ENCODE measurements around the gene SLC1A4. TPM values are rescaled to one million over a fixed set of nuclear protein-coding genes. Genes with fewer than 3 reads are reported as not detected.
A peak's percentile ranks its signal among the peaks of the same experiment; 100 is the strongest.
"Not testable (repeated sequence)": the region's sequence is repeated elsewhere in the genome, so short reads cannot be mapped to it uniquely, and the experiment has no call there.

The SLC1A4 gene
- total and polyA plus RNA-seq, 2 experiments from 2014 or later = 27.4 to 51.9 TPM

- H3K9me3 ChIP-seq (ENCODE audit: low read depth) = no peaks in the 10 kb centered on the region
- H3K4me1 ChIP-seq (ENCODE audit: insufficient read depth) = peaks cover 11% of the 10 kb centered on the region
- H3K4me2 ChIP-seq (ENCODE audit: unreplicated experiment) = no peak overlapping the region
- H3K9me2 ChIP-seq (ENCODE audit: insufficient read depth) = no peaks in the 10 kb centered on the region
- no peak overlapping the region for H3K27ac ChIP-seq
- in situ Hi-C loops (cut with MboI) = no loop called here
- TF ChIP-seq EZH2phosphoT487 (IDR thresholded peaks at IDR 0.05; ENCODE audit: insufficient read depth, low read depth) (no peak), EZH2 (IDR thresholded peaks at IDR 0.05; ENCODE audit: insufficient read depth, poor library complexity, severe bottlenecking) (no peak)
- peaks cover 53% of the 10 kb centered on the region for H3K79me2 ChIP-seq (ENCODE audit: insufficient read depth)
- 0 out of 2 replicates have a peak, but pooled peaks cover 6% of the 10 kb centered on the region for H3F3A ChIP-seq (ENCODE audit: insufficient read depth)
- 77 to 85% methylated on average over 3 of the region's 3 CpGs for WGBS, 2 experiments (ENCODE audit: low coverage in 1 of 2, low lambda C conversion rate in 2 of 2, missing lambda C conversion rate in 2 of 2)
- no peak overlapping the region for H2AFZ ChIP-seq
- H3K4me3 ChIP-seq = no peak overlapping the region
- H4K20me1 ChIP-seq (ENCODE audit: insufficient read depth) = peaks cover 3% of the 10 kb centered on the region; the same call in 1 of the 2 replicates
- no peaks in the 10 kb centered on the region for H3K27me3 ChIP-seq (replicated peaks; ENCODE audit: insufficient read depth)
- peaks cover 14% of the 10 kb centered on the region for H3K36me3 ChIP-seq (ENCODE audit: low read depth)
- DNase-seq = no peak
- no peak overlapping the region for H3K9ac ChIP-seq
These were observed 11.4 kb downstream of the SLC1A4 start for GRCh38 chr2:65000644-65001043.

- H2AFZ ChIP-seq = no peak overlapping the region
- H3K9ac ChIP-seq = no peak overlapping the region
- peaks cover 3% of the 10 kb centered on the region; the same call in 1 of the 2 replicates for H4K20me1 ChIP-seq (ENCODE audit: insufficient read depth)
- H3K4me1 ChIP-seq (ENCODE audit: insufficient read depth) = peaks cover 11% of the 10 kb centered on the region
- TF ChIP-seq EZH2phosphoT487 (IDR thresholded peaks at IDR 0.05; ENCODE audit: insufficient read depth, low read depth) (no peak), EZH2 (IDR thresholded peaks at IDR 0.05; ENCODE audit: insufficient read depth, poor library complexity, severe bottlenecking) (no peak)
- 0 out of 2 replicates have a peak, but pooled peaks cover 6% of the 10 kb centered on the region for H3F3A ChIP-seq (ENCODE audit: insufficient read depth)
- H3K4me2 ChIP-seq (ENCODE audit: unreplicated experiment) = no peak overlapping the region
- 68 to 70% methylated on average over 3 of the region's 3 CpGs for WGBS, 2 experiments (ENCODE audit: low coverage in 1 of 2, low lambda C conversion rate in 2 of 2, missing lambda C conversion rate in 2 of 2)
- no peak for DNase-seq
- H3K36me3 ChIP-seq (ENCODE audit: low read depth) = peaks cover 21% of the 10 kb centered on the region
- in situ Hi-C loops (cut with MboI) = no loop called here
- H3K27me3 ChIP-seq (replicated peaks; ENCODE audit: insufficient read depth) = no peaks in the 10 kb centered on the region
- no peak overlapping the region for H3K27ac ChIP-seq
- H3K79me2 ChIP-seq (ENCODE audit: insufficient read depth) = peaks cover 29% of the 10 kb centered on the region
- H3K9me3 ChIP-seq (ENCODE audit: low read depth) = no peaks in the 10 kb centered on the region
- no peak overlapping the region for H3K4me3 ChIP-seq
- no peaks in the 10 kb centered on the region for H3K9me2 ChIP-seq (ENCODE audit: insufficient read depth)
These were observed 13.8 kb downstream of the SLC1A4 start for GRCh38 chr2:65003037-65003436.

GRCh38 chr2:65004232-65004631 lies 15.0 kb downstream of the SLC1A4 start:
- H3K27me3 ChIP-seq (replicated peaks; ENCODE audit: insufficient read depth); in situ Hi-C loops (cut with MboI); H3K4me3 ChIP-seq; H3K4me2 ChIP-seq (ENCODE audit: unreplicated experiment); H3K9me2 ChIP-seq (ENCODE audit: insufficient read depth); H3K27ac ChIP-seq; DNase-seq; H3K4me1 ChIP-seq (ENCODE audit: insufficient read depth); H3K9me3 ChIP-seq (ENCODE audit: low read depth); H3F3A ChIP-seq (ENCODE audit: insufficient read depth); H4K20me1 ChIP-seq (ENCODE audit: insufficient read depth); H3K9ac ChIP-seq; H2AFZ ChIP-seq: not testable (repeated sequence)
- WGBS, 2 experiments (ENCODE audit: low coverage in 1 of 2, low lambda C conversion rate in 2 of 2, missing lambda C conversion rate in 2 of 2) = 94 to 98% methylated on average over 3 of the region's 3 CpGs
- H3K36me3 ChIP-seq (ENCODE audit: low read depth) = peaks cover 21% of the 10 kb centered on the region
- peaks cover 26% of the 10 kb centered on the region for H3K79me2 ChIP-seq (ENCODE audit: insufficient read depth)

GRCh38 chr2:65013776-65014175 lies 24.6 kb downstream of the SLC1A4 start:
- in situ Hi-C loops (cut with MboI) = no loop called here

GRCh38 chr2:65015731-65016130 lies 26.5 kb downstream of the SLC1A4 start:
- no peaks in the 10 kb centered on the region for H3K9me3 ChIP-seq (ENCODE audit: low read depth)
- TF ChIP-seq EZH2 (IDR thresholded peaks at IDR 0.05; ENCODE audit: insufficient read depth, poor library complexity, severe bottlenecking) = no peak
- TF ChIP-seq EZH2phosphoT487 (IDR thresholded peaks at IDR 0.05; ENCODE audit: insufficient read depth, low read depth) = no peak
- no peaks in the 10 kb centered on the region for H3K27me3 ChIP-seq (replicated peaks; ENCODE audit: insufficient read depth)
- DNase-seq = peak; percentile 21
- H3K4me3 ChIP-seq = no peak overlapping the region
- no peaks in the 10 kb centered on the region for H3K4me1 ChIP-seq (ENCODE audit: insufficient read depth)
- no peaks in the 10 kb centered on the region for H3F3A ChIP-seq (ENCODE audit: insufficient read depth)
- H3K4me2 ChIP-seq (ENCODE audit: unreplicated experiment) = no peak overlapping the region
- no peaks in the 10 kb centered on the region for H3K9me2 ChIP-seq (ENCODE audit: insufficient read depth)
- in situ Hi-C loops (cut with MboI) = no loop called here
- H4K20me1 ChIP-seq (ENCODE audit: insufficient read depth) = no peaks in the 10 kb centered on the region
- H3K27ac ChIP-seq = no peak overlapping the region
- peaks cover 50% of the 10 kb centered on the region for H3K36me3 ChIP-seq (ENCODE audit: low read depth)
- no peaks in the 10 kb centered on the region for H3K79me2 ChIP-seq (ENCODE audit: insufficient read depth)
- H2AFZ ChIP-seq = no peak overlapping the region
- H3K9ac ChIP-seq = no peak overlapping the region
- 87 to 90% methylated on average over 5 of the region's 5 CpGs for WGBS, 2 experiments (ENCODE audit: low coverage in 1 of 2, low lambda C conversion rate in 2 of 2, missing lambda C conversion rate in 2 of 2)

More at GRCh38 chr2:65013776-65014175, 24.6 kb downstream of the SLC1A4 start:
- Histone ChIP-seq H3K27ac (no peak overlapping the region), H3K9ac (no peak overlapping the region), H3K9me2 (ENCODE audit: insufficient read depth) (no peaks in the 10 kb centered on the region), H3K36me3 (ENCODE audit: low read depth) (peaks cover 50% of the 10 kb centered on the region), H2AFZ (no peak overlapping the region), H3K9me3 (ENCODE audit: low read depth) (no peaks in the 10 kb centered on the region), H3K27me3 (replicated peaks; ENCODE audit: insufficient read depth) (no peaks in the 10 kb centered on the region), H4K20me1 (ENCODE audit: insufficient read depth) (no peaks in the 10 kb centered on the region), H3F3A (ENCODE audit: insufficient read depth) (no peaks in the 10 kb centered on the region), H3K4me2 (ENCODE audit: unreplicated experiment) (no peak overlapping the region), H3K79me2 (ENCODE audit: insufficient read depth) (no peaks in the 10 kb centered on the region), H3K4me1 (ENCODE audit: insufficient read depth) (no peaks in the 10 kb centered on the region), H3K4me3 (no peak overlapping the region)
- TF ChIP-seq EZH2phosphoT487 (IDR thresholded peaks at IDR 0.05; ENCODE audit: insufficient read depth, low read depth) (no peak), EZH2 (IDR thresholded peaks at IDR 0.05; ENCODE audit: insufficient read depth, poor library complexity, severe bottlenecking) (no peak)
- DNase-seq = no peak
- 52 to 77% methylated on average over 1 of the region's 1 CpG for WGBS, 2 experiments (ENCODE audit: low coverage in 1 of 2, low lambda C conversion rate in 2 of 2, missing lambda C conversion rate in 2 of 2)
